ENCODE data around the gene SLC13A4. TPM values are rescaled to one million over a fixed set of nuclear protein-coding genes. Genes with fewer than 3 reads are reported as not detected.
"Not testable (repeated sequence)": the region's sequence is repeated elsewhere in the genome, so short reads cannot be mapped to it uniquely, and the experiment has no call there.

Gene SLC13A4
- polyA plus RNA-seq, 3 donors: 1.2 to 1.7 (median 1.4) TPM

DNA sequence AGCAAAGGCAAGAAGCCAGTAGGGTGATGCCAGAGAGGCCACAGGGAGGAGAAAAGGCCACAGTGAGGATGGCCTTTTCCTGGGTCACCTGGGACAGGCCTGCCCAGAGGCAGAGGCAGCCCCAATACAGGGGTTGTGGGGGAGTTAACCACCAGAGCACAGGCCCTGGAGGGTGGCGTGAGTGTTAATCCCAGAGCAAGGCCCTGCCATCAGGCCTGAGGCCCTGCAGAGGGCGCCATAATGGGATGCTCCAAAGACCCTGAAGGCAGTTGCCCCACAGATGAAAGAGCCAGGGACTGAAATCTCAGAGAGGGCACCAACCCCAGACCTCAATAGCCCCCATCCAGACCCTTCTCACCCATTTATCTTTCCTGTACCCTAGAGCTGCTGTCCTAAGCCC, 23.9 kb downstream of the SLC13A4 start:
- DNase-seq (ENCODE audit: low read depth in 3 of 3, low spot score in 2 of 3): no peak

GRCh38 chr7:135697276-135698049, 30.5 kb downstream of the SLC13A4 start:
- DNase-seq (ENCODE audit: low read depth in 3 of 3, low spot score in 2 of 3): no peak

DNA sequence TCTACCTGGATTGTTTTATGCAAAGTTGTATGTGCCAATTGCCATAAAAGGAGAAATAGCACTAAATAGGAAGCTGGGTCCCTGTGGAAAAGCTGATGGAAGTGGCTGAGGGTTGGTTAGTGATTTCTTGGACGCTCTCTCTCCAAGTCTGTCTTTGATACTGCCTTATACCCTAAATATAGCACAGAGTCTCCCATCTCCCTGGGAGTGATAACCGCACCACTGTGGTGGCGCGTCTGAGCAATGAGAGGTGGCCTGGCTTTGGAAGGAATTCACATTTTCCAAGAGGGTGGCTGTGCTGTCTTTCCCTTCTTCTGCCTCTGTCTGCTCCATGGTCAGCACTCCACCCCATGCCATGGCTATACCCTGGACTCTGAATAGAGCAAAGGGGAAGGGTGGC, 34.4 kb downstream of the SLC13A4 start:
- no peak for DNase-seq (ENCODE audit: low read depth in 3 of 3, low spot score in 2 of 3)

DNA sequence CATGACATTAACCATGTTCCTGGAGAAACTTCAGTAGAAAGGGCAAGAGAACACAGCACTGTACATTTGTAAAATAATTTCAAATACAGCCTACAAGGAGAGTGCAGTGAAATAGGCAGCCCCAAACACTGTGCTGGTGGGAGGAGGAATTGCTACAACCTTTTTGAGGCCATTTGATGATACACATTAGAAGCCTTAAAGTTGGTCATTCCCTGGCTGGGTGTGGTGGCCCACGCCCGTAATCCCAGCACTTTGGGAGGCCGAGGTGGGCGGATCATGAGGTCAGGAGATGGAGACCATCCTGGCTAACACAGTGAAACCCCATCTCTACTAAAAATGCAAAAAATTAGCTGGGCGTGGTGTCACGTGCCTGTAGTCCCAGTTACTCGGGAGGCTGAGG, 35.4 kb downstream of the SLC13A4 start:
- not testable (repeated sequence) for DNase-seq (ENCODE audit: low read depth in 3 of 3, low spot score in 2 of 3)

GRCh38 chr7:135692055-135692454, 35.9 kb downstream of the SLC13A4 start:
- no peak for DNase-seq (ENCODE audit: low read depth in 3 of 3, low spot score in 2 of 3)

GRCh38 chr7:135690566-135690965, 37.4 kb downstream of the SLC13A4 start:
- DNase-seq (ENCODE audit: low read depth in 3 of 3, low spot score in 2 of 3): no peak

DNA sequence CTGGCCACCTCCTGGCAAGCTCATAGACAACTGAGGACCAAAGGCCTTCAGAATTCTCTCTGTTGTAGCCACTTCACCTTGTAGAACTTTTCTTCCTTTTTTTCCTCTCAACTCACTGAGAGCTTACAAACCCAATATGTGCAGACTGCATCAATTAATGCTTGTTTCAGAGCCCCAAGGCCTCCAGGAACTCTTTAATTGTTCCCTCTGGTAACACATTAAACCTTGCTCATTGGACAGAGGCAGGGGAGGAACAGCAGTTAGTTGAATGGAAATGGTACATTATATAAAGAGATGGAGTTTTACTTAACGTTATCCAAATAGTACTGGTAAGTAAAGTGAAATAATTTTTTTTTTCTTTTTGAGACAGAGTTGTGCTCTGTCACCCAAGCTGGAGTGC, 40.5 kb downstream of the SLC13A4 start:
- DNase-seq (ENCODE audit: low read depth in 3 of 3, low spot score in 2 of 3): no peak

- DNase-seq (ENCODE audit: low read depth in 3 of 3, low spot score in 2 of 3): no peak
Observed at GRCh38 chr7:135685306-135686084, 42.5 kb downstream of the SLC13A4 start.

GRCh38 chr7:135684699-135685098, 43.3 kb downstream of the SLC13A4 start:
- DNase-seq (ENCODE audit: low read depth in 3 of 3, low spot score in 2 of 3): no peak

- DNase-seq (ENCODE audit: low read depth in 3 of 3, low spot score in 2 of 3): no peak
Observed at GRCh38 chr7:135684136-135684535, 43.9 kb downstream of the SLC13A4 start.

DNA sequence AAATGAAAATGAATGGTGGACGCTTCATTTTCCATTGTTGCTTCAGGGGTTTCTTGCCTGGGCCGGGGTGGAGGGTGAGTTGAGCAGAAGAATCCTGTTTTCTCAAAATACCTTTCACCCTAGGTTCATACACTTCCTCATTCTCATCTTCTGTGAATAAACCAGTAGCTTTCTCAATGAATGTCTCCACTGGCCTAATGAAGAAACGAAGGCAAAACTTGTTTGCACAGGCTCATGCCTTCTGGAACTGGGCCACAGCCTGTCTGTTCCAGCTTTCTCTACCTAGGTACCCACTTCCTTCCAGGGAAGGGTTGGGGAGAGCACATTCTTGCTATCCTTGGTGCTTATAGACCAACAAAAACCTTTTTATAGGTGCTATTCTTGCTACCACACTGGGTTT, 44.4 kb downstream of the SLC13A4 start:
- no peak for DNase-seq (ENCODE audit: low read depth in 3 of 3, low spot score in 2 of 3)

DNA sequence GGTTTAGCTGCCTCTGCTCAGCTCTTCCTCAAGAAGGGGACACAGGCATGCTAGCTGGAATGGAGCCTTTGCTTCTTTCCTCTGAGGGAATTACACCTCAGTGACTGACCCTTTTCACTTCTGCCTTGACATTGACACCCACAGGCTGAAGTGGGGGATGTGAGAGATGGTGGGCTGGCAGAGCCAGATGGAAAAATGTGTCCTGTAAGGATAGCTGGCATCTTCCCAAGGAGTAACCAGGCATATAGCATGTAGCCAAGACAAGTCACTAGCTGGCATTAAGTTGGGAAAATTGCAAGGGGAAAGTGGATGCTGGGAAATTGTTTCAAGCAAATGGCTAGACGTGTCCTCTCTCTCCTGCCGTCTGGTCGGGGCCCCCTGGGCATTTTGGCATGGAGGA, 45.8 kb downstream of the SLC13A4 start:
- no peak for DNase-seq (ENCODE audit: low read depth in 3 of 3, low spot score in 2 of 3)

GRCh38 chr7:135681762-135682161, 46.2 kb downstream of the SLC13A4 start:
- DNase-seq (ENCODE audit: low read depth in 3 of 3, low spot score in 2 of 3): no peak

DNA sequence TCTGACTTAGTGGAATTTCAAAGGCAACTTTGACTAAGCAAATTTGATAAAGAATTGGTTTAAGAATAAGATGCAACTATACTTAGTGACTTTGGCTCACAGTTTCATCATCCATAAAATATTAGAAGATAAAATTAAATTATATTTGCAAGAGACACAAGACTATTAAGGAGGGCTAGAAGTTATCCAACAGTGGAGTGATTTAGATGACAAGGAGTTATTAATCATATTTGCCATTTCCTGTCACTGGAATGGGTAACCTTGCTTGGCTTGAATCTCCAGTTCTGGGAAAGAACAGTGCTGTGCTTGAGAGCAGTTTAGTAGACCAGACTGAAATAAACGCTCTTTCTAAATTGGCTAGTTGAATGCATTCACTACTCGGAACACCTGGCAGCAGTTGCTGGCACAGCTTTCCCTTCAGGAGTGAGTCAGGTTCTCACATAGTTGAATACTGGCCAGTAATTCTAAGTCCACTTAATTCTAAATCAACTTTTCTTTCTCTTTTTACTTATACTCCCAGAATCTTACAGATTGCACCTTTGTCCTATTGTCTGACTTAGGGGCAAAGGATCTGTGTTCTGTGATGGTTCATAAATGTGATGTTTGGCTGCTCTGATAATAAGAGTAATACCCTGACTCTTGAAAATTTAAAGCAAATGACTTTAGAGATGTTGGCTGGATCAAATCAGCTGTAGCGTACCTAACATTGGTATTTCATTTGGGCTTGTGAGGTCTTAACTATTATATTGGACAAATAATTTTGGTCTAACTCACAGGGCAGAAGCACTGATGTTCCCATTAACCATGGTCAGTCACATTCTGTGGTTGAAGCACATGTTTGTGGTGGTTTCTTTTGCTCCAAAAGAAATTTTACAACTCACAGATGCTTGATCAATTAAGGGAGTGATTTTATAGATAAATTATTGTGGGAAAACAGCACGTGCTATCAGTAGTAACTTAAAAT, 49.1 kb downstream of the SLC13A4 start:
- no peak for DNase-seq (ENCODE audit: low read depth in 3 of 3, low spot score in 2 of 3)

- no peak for DNase-seq (ENCODE audit: low read depth in 3 of 3, low spot score in 2 of 3)
Observed at GRCh38 chr7:135673360-135673706, 54.7 kb downstream of the SLC13A4 start.

DNA sequence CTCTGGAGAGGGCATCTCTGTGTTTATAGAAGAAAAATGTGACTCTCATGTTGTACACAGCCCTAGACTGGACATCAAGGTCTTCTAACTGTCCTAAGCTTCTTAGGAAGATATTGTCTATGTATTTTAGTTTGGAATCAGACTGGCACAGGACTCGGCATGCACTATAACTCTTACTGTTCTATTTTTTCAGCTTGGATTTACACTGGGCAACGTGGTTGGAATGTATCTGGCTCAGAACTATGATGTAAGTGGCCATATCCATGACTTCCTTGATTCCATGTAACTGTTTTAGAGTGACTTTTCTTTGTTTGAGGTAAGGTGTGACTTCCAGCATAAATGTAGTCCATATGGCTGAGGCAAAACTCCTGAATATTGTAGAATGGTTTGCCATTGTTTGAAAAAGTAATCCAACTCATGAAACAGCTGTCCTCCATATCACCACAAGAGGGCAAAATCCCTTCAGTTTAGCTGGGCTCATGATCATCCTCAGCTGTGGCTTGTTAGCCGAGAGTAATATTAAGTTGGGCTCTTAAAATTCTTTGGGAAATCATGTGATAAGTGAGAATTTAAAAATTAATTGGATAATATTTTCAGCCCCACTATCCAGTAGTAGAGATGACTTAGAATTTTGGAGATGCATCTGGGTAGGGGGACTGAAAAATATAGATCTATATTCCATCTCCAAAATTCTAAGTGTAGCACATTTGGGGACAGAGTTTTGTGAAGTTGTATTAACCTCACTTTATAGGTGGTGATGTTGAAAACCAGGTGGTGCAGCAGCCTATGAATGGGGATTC, 55.2 kb downstream of the SLC13A4 start:
- DNase-seq (ENCODE audit: low read depth in 3 of 3, low spot score in 2 of 3): no peak

DNA sequence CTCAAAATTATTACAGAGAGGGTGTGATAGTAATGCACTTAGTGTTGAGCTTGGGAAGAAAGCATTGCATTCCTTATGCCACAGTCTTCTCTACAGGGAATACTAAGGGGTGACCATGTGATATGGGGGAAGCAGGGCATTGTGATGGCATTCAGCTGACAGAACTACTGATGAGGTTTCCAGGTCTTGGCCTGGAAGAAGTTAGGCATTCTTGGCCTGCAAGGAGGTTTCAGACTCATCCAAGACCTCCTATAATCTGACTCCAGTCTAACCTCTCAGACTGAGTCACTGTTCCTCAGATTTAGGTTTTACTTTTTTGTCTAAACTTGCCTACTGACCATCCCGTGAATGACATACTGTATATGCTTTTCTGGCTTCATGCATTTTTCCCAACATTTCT, 57.8 kb downstream of the SLC13A4 start:
- no peak for DNase-seq (ENCODE audit: low read depth in 3 of 3, low spot score in 2 of 3)

DNA sequence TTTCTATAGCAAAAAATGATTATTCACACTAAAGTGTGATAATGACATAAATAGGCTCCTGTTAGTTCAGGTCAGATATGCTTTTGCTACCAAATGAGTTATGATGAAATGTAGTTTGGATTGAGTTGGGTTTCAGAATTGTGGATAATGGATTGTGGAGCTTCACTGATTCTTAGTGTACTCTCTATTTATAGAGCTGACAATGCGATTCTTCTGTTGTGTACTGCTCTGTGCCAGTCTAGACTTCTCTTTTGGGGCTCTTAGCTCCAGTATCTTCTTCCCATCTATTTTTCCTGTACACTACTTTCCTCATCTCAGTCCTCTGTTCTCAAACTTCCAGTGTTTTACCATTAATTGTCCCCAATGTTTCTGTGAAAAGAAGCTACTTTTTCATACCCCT, 58.2 kb downstream of the SLC13A4 start:
- DNase-seq (ENCODE audit: low read depth in 3 of 3, low spot score in 2 of 3): no peak

GRCh38 chr7:135668852-135669395, 59.1 kb downstream of the SLC13A4 start:
- DNase-seq (ENCODE audit: low read depth in 3 of 3, low spot score in 2 of 3): not testable (repeated sequence)

- not testable (repeated sequence) for DNase-seq (ENCODE audit: low read depth in 3 of 3, low spot score in 2 of 3)
Observed at GRCh38 chr7:135667626-135668025, 60.4 kb downstream of the SLC13A4 start.
